Stimulated activated CD8-positive, alpha-beta memory T cell treated with anti-CD3 and anti-CD28 coated beads, Interleukin-12 subunit alpha, Interleukin-12 subunit beta, amount 100 ng/mL, for 4 hours (primary cell): Measurements from ENCODE around the gene NXPH4.

ENCODE experiments used
- DNase-seq: peaks from one replicate; pipeline ENCODE4 v3.0.0-alpha.2; 2020; ENCODE audit warnings: low read depth

NXPH4 gene

DNA sequence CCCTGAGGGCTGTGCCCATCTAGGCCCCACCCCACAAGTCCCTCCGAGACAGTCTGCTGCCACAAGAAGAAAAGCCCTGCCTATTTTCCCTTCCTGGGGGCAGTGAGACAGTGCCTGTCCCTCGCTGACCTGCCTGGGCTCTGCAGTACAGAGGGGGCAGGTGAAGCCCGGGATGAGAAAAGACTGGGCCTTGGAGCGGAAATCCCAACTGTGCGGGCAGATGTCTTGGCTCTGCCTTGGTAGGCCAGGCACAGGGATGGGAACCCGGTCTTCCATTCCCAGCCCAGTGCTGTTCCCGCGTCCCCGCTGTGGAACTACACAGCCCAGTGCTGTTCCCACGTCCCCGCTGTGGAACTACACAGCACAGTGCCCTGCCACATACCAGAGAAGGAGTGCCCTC lies 12.8 kb upstream of the NXPH4 start:
- DNase-seq, result no peak

GRCh38 chr12:57204454-57204853 lies 12.1 kb upstream of the NXPH4 start:
- no peak for DNase-seq

DNA sequence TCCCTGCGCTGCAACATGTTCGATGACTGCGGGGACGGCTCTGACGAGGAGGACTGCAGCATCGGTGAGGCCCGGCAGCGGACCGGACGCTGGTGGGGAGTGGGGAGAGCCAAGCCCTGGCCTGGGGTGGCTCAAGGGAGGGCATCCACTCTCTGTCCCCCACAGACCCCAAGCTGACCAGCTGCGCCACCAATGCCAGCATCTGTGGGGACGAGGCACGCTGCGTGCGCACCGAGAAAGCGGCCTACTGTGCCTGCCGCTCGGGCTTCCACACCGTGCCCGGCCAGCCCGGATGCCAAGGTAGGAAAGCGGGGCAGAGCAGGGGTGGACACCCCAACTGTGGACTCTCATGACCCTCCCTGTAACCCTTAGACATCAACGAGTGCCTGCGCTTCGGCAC lies 11.4 kb upstream of the NXPH4 start:
- DNase-seq, result no peak

- DNase-seq, result no peak
Observed at GRCh38 chr12:57205931-57206330, 10.7 kb upstream of the NXPH4 start.

GRCh38 chr12:57207731-57208630 lies 8.6 kb upstream of the NXPH4 start:
- DNase-seq, result no peak

DNA sequence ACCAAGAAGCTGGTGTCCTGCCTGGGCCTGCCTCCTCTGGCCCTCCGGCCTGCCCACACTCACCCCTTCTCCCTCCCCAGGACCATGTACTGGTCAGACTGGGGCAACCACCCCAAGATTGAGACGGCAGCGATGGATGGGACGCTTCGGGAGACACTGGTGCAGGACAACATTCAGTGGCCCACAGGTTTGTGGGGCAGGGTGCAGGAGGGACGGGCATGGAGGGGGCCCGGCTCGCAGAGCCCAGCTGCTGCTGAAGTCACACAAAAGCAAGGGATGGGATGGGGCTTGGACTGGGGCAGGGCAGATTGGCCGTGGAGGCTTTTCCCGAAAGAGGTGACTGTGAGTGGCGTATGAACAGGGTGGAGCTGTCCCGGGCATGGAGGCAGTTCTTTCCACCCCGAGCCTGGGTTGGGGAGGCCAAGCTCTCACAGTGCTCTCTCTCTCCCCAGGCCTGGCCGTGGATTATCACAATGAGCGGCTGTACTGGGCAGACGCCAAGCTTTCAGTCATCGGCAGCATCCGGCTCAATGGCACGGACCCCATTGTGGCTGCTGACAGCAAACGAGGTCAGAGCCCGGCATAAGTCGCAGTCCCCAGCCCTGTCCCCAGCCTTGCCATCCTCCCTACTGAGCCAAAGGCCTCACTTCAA lies 7.8 kb upstream of the NXPH4 start:
- DNase-seq, result no peak

DNA sequence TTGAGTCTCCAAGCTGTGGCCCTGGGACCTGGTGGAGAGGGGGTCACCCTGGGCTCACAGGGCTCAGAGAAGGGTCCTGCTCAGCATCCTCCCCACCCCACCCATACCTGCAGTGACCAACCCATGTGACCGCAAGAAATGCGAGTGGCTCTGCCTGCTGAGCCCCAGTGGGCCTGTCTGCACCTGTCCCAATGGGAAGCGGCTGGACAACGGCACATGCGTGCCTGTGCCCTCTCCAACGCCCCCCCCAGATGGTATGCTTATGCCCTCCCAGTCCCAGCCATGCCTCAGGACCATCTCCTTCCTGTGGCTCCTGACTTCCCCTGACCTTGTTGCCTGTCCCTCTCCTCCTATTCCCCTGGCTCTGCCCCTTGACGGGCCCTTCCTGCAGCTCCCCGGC lies 6.7 kb upstream of the NXPH4 start:
- DNase-seq, result no peak

- no peak for DNase-seq
Observed at GRCh38 chr12:57210461-57210860, 6.1 kb upstream of the NXPH4 start.

- no peak for DNase-seq
Observed at GRCh38 chr12:57210926-57211692, 5.5 kb upstream of the NXPH4 start.

GRCh38 chr12:57211791-57212700 lies 4.5 kb upstream of the NXPH4 start:
- no peak for DNase-seq

- no peak for DNase-seq
Observed at GRCh38 chr12:57212701-57213057, 3.9 kb upstream of the NXPH4 start.

DNA sequence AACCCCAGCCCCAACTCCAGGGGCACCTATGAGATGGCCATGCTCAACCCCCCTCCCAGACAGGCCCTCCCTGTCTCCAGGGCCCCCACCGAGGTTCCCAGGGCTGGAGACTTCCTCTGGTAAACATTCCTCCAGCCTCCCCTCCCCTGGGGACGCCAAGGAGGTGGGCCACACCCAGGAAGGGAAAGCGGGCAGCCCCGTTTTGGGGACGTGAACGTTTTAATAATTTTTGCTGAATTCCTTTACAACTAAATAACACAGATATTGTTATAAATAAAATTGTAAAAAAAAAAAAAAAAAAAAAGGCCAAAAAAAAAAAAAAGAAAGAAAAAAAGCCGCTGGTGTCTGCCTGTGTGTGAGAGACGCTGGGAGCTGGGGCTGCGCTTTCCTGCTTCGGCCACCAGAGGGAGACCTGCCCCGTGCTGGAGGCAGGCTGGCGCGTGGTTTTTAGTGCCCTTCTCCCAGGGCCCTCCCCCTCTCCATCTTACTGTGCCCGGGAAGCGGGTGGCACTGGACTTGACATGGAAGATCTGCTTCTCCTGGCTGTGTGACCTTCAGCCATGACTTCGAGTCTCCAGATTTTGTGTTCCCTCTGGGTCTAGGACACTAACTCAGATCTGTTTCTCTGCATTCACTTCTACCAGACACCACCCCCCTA lies 3.4 kb upstream of the NXPH4 start:
- DNase-seq, result peak; percentile 65

DNA sequence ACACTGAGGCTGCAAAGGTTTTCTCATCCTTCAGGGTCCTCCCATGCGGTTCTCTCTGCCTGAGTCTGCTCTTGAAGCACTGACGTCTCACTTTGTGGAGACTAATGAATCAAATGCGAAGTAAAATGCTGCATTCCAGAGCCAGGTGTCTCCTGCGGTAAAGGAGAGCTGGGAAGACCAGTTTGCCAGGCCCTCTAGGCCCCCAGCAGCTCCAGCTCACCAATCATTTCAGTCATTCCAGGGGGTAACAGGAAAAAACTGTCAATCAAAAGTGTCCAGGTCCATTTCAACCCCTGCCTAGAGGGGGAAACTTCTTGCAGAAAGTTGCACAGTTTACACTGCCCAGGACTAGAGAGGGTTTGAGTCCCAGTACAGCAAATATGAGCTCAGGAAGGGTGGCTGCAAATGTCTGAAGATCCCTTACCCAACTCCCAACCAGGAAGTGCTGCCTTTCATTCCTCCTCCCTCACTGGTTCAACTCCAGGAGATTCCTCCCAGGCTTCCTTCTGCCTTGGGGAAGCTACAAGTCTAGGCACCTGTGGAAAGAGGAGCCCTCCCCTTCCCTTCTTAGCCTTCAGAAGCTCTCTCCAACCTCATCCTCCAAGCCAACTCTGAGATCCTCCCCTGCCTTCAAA lies 2.7 kb upstream of the NXPH4 start:
- DNase-seq, result no peak

DNA sequence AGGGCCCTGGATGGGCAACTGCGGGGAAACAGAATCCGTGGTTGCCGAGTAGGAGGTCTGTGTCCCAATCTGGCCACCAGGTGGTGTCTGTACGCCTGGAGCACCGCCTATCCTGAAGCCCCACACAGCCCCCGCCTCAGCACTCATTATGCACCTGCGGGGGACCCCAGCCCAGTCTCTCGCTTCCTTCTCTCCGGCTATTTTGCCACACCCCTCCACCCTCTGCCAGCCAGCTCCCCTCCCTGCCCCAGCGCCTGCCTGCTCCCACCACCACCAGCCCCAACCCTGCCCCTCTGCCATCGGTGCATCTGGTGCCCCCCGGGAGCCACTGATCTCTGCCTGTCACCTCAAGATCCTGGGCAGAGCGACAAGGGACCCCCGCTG lies 2.2 kb upstream of the NXPH4 start:
- DNase-seq, result peak; percentile 39

GRCh38 chr12:57215065-57215464 lies 1.5 kb upstream of the NXPH4 start:
- DNase-seq, result no peak

- no peak for DNase-seq
Observed at GRCh38 chr12:57215668-57216013, 953 bp upstream of the NXPH4 start.

DNA sequence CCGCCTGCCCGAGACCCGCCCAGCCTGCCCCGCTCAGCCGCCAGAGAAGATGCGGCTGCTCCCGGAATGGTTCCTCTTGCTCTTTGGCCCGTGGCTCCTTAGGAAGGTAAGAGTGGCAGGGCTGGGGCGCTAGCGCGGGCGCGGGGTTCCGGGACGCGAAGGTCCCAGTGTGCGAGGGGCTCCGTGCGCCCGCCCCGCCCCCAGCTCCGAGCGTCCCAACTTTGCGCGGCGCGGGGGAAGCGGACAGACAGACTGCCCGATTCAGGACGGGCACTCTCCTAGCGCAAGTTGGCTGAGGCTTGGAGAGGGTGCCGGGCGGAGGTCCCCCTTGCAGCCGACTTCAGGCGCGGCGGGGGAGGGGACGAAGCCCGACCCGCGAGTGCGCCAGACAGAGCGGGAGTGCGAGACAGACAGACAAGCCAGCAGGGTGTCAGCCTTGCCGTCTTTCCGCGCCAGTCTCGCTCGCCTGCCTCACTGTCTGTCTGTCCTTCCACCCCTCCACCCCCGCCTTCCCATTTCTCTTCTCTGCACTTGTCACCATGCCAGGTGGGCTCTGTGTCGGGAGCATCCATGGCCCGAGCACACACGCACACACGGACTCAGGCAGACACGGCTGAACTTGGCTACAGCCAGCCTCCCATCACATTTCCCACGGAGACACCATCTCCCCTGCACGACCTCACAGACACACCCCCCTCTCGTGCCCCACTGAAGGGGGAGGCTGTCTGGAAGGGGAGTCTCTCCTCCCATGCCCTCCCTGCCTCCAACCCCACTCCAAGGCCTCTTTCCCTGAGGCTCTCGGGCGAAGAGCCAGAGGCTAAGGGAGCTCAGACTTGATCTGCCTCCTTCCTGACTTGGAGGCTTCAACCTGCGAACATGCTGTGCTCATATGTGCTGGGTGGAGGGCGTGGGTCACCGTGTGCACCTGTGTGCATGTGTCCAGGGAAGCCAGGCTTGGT lies 606 bp downstream of the NXPH4 start:
- peak; percentile 21 for DNase-seq

DNA sequence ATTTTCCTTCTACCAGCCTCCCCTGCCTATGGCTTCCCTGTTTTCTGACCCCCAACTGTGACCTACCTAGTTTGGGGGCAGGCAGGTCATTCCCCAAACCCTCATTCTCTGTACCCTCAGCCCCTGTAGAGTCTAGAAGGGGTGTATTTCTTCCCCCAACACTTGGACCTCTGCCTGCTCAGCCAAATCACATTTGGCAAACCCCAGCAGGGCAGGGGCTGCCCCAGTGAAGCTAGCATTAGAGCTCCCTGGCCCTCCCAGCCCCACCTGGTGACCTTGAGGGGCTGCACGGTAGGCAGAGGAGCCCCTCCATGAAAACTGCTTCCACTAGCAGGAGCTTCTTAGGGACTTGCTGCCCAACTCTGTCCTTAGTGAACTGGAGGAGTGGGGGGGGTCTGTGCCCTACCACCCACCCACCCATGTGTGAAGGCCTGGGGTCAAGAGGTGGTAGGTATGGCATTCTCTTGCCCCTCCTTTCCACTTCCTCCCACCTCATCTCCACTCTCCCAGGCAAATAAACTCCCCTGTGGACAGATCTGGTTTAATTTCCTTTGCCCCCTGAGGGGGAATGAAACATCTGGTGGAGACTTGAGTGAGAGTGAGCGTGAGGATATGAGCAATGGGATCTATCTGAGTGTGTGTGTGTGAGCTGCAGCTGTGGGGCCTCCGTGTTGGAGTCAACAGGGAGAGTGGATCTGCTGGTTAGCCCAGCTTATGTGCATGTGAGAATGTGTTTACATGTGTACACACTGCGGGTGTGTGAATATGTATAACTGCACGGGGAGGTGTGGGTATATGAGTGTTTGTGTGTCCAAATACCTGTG lies 1.6 kb downstream of the NXPH4 start:
- DNase-seq, result no peak
